ACHN (cell line): Measurements from ENCODE around the gene KDM4C.
"Not testable (repeated sequence)": the region's sequence is repeated elsewhere in the genome, so short reads cannot be mapped to it uniquely, and the experiment has no call there.

Experiments used
- DNase-seq: peaks from one replicate; pipeline ENCODE4 v3.0.0-alpha.2; 2015
- in situ Hi-C: cut with HindIII; loops from 2 replicates; pipeline ENCODE4 v1.10.0; 2017; ENCODE audit warnings: low sequenced_read_pairs, low pct_ligation_motif_present, low pct_unique_long_range_greater_than_20kb

KDM4C gene

GRCh38 chr9:6757456-6758247, at the start of gene KDM4C:
TSS of gene KDM4C (plus strand) at chr9:6757973. CDS start at chr9:6792989, 35,016 bp downstream.
- in situ Hi-C loops: no loop called here
- DNase-seq: peak; percentile 91

- no peak for DNase-seq
Observed at GRCh38 chr9:6708732-6709131, 49.0 kb upstream of the KDM4C start.

GRCh38 chr9:6711403-6711802, 46.4 kb upstream of the KDM4C start:
- no peak for DNase-seq
- in situ Hi-C loops: no loop called here

More at GRCh38 chr9:6708732-6709131, 49.0 kb upstream of the KDM4C start:
- in situ Hi-C loops: no loop called here

- in situ Hi-C loops: no loop called here
- no peak for DNase-seq
Observed at GRCh38 chr9:6712041-6712440, 45.7 kb upstream of the KDM4C start.

GRCh38 chr9:6714176-6714575, 43.6 kb upstream of the KDM4C start:
- in situ Hi-C loops: no loop called here
- DNase-seq: no peak

GRCh38 chr9:6715153-6715754, 42.5 kb upstream of the KDM4C start:
- in situ Hi-C loops, DNase-seq: not testable (repeated sequence)

GRCh38 chr9:6715755-6716643, 41.8 kb upstream of the KDM4C start:
- DNase-seq: peak; percentile 77
- in situ Hi-C loops: no loop called here

- in situ Hi-C loops: no loop called here
- DNase-seq: no peak
Observed at GRCh38 chr9:6716766-6717165, 41.0 kb upstream of the KDM4C start.

- in situ Hi-C loops: no loop called here
- no peak for DNase-seq
Observed at GRCh38 chr9:6723881-6724420, 33.8 kb upstream of the KDM4C start.

GRCh38 chr9:6733257-6733656, 24.5 kb upstream of the KDM4C start:
- DNase-seq: no peak
- in situ Hi-C loops: no loop called here

- DNase-seq: no peak
- in situ Hi-C loops: no loop called here
Observed at GRCh38 chr9:6733831-6734230, 23.9 kb upstream of the KDM4C start.

- in situ Hi-C loops: no loop called here
- no peak for DNase-seq
Observed at GRCh38 chr9:6735422-6735821, 22.4 kb upstream of the KDM4C start.

GRCh38 chr9:6739218-6739617, 18.6 kb upstream of the KDM4C start:
- DNase-seq: peak; percentile 36
- in situ Hi-C loops: no loop called here

- DNase-seq, in situ Hi-C loops: not testable (repeated sequence)
Observed at GRCh38 chr9:6748861-6749260, 8.9 kb upstream of the KDM4C start.

GRCh38 chr9:6754861-6755260, 2.9 kb upstream of the KDM4C start:
- DNase-seq, in situ Hi-C loops: not testable (repeated sequence)

- in situ Hi-C loops: no loop called here
- peak; percentile 70 for DNase-seq
Observed at GRCh38 chr9:6757132-6757455, 679 bp upstream of the KDM4C start.

GRCh38 chr9:6758248-6758497, 400 bp downstream of the KDM4C start:
- DNase-seq: no peak
- in situ Hi-C loops: no loop called here

GRCh38 chr9:6758498-6759184, 868 bp downstream of the KDM4C start:
- in situ Hi-C loops: no loop called here
- peak; percentile 29 for DNase-seq
